Hepatocyte (in vitro differentiated cells): ENCODE results near the gene FADS6. TPM values are rescaled to one million over a fixed set of nuclear protein-coding genes. Genes with fewer than 3 reads are reported as not detected.
"Not testable (repeated sequence)": the region's sequence is repeated elsewhere in the genome, so short reads cannot be mapped to it uniquely, and the experiment has no call there.

Source experiments
- DNase-seq: peaks from one replicate; pipeline ENCODE4 v3.0.0-alpha.2; 2016; ENCODE audit warnings: low spot score
- H2AFZ ChIP-seq: fragments of 200-600 bp; sonication (generic); 2 replicates; pipeline ENCODE4 v1.6.0; 2016; ENCODE audit warnings: antibody characterized with exemption, mild to moderate bottlenecking
- H3K27ac ChIP-seq: fragments of 200-600 bp; sonication (generic); 2 replicates; pipeline ENCODE4 v1.5.1; 2016; ENCODE audit warnings: mild to moderate bottlenecking
- H3K27me3 ChIP-seq: fragments of 200-600 bp; sonication (generic); 2 replicates; pipeline ENCODE4 v1.6.1; 2016
- H3K36me3 ChIP-seq: fragments of 200-600 bp; sonication (generic); replicated peaks from 2 replicates; pipeline ENCODE4 v1.5.1; 2016; ENCODE audit warnings: low read depth; ENCODE audit not compliant: insufficient read depth
- H3K4me1 ChIP-seq: fragments of 200-600 bp; sonication (generic); 2 replicates; pipeline ENCODE4 v1.5.1; 2016; ENCODE audit warnings: mild to moderate bottlenecking, moderate library complexity; ENCODE audit not compliant: insufficient read depth
- H3K4me2 ChIP-seq: fragments of 200-600 bp; sonication (generic); 2 replicates; pipeline ENCODE4 v1.6.0; 2016
- H3K4me3 ChIP-seq: fragments of 200-600 bp; sonication (generic); 2 replicates; pipeline ENCODE4 v1.5.1; 2016; ENCODE audit warnings: mild to moderate bottlenecking
- H3K79me2 ChIP-seq: fragments of 200-600 bp; sonication (generic); 2 replicates; pipeline ENCODE4 v1.6.0; 2017; ENCODE audit warnings: mild to moderate bottlenecking
- H3K9me2 ChIP-seq: fragments of 200-600 bp; sonication (generic); replicated peaks from 2 replicates; pipeline ENCODE4 v1.6.0; 2017; ENCODE audit warnings: mild to moderate bottlenecking; ENCODE audit not compliant: insufficient read depth
- H3K9me3 ChIP-seq: fragments of 200-600 bp; sonication (generic); 2 replicates; pipeline ENCODE4 v1.5.1; 2016; ENCODE audit warnings: low read depth, mild to moderate bottlenecking
- H4K20me1 ChIP-seq: fragments of 200-600 bp; sonication (generic); 2 replicates; pipeline ENCODE4 v1.6.0; 2016; ENCODE audit warnings: mild to moderate bottlenecking; ENCODE audit not compliant: insufficient read depth, poor library complexity, severe bottlenecking
- EZH2 ChIP-seq: fragments of 200-600 bp; sonication (generic); IDR thresholded peaks from 2 replicates; pipeline ENCODE4 v1.6.1; 2016; ENCODE audit warnings: antibody characterized with exemption, mild to moderate bottlenecking, borderline replicate concordance
- EZH2phosphoT487 ChIP-seq: fragments of 200-600 bp; sonication (generic); IDR thresholded peaks from one replicate; pipeline ENCODE4 v1.6.1; 2018; ENCODE audit warnings: antibody characterized with exemption, mild to moderate bottlenecking, low read depth, moderate library complexity; ENCODE audit not compliant: unreplicated experiment, severe bottlenecking
- WGBS: methylation state at CpG from one replicate; pipeline ENCODE4 v1.1.6; 2016; ENCODE audit warnings: low lambda C conversion rate; ENCODE audit errors: missing lambda C conversion rate; 5-methylcytosine and 5-hydroxymethylcytosine counted together
- polyA plus RNA-seq: library from polyadenylated mRNA; unstranded; fragments of >200 nt; fragmentation: Nextera tagmentation; extraction: Ambion mirVana; gene quantifications from 2 replicates; pipeline ENCODE4 v1.2.1, GENCODE V29; 2016
- total RNA-seq: library from RNA; depleted of rRNA; stranded (reverse); fragments of >200 nt; gene quantifications from 2 replicates; pipeline ENCODE4 v1.2.3, GENCODE V29; 2014
- TF ChIP-seq, protein P1 (sequence below): fragments of 200-600 bp; sonication (generic); IDR thresholded peaks from 2 replicates; pipeline ENCODE4 v1.5.1; 2016; ENCODE audit warnings: antibody characterized with exemption, mild to moderate bottlenecking; ENCODE audit not compliant: poor library complexity

Gene FADS6
- total and polyA plus RNA-seq, 2 experiments from 2014 or later = 4.2 to 4.3 TPM

DNA sequence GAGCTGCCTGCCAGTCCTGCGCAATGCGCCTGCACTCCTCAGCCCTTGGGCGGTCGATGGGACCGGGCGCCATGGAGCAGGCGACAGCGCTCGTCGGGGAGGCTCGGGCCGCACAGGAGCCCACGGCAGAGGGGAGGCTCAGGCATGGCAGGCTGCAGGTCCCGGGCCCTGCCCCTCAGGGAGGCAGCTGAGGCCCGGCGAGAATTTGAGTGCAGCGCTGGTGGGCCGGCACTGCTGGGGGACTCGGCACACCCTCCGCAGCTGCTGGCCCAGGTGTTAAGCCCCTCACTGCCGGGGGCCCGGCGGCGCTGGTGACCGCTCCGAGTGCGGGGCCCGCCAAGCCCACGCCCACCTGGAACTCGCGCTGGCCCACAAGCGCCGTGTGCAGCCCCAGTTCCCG lies 13.6 kb upstream of the FADS6 start:
- no peak for TF ChIP-seq EZH2phosphoT487
- TF ChIP-seq, protein P1, sequence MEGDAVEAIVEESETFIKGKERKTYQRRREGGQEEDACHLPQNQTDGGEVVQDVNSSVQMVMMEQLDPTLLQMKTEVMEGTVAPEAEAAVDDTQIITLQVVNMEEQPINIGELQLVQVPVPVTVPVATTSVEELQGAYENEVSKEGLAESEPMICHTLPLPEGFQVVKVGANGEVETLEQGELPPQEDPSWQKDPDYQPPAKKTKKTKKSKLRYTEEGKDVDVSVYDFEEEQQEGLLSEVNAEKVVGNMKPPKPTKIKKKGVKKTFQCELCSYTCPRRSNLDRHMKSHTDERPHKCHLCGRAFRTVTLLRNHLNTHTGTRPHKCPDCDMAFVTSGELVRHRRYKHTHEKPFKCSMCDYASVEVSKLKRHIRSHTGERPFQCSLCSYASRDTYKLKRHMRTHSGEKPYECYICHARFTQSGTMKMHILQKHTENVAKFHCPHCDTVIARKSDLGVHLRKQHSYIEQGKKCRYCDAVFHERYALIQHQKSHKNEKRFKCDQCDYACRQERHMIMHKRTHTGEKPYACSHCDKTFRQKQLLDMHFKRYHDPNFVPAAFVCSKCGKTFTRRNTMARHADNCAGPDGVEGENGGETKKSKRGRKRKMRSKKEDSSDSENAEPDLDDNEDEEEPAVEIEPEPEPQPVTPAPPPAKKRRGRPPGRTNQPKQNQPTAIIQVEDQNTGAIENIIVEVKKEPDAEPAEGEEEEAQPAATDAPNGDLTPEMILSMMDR = no peak
- TF ChIP-seq EZH2 = no peak
- 97% methylated on average over 23 of the region's 34 CpGs for WGBS
- no peak overlapping the region for H3K4me2 ChIP-seq

DNA sequence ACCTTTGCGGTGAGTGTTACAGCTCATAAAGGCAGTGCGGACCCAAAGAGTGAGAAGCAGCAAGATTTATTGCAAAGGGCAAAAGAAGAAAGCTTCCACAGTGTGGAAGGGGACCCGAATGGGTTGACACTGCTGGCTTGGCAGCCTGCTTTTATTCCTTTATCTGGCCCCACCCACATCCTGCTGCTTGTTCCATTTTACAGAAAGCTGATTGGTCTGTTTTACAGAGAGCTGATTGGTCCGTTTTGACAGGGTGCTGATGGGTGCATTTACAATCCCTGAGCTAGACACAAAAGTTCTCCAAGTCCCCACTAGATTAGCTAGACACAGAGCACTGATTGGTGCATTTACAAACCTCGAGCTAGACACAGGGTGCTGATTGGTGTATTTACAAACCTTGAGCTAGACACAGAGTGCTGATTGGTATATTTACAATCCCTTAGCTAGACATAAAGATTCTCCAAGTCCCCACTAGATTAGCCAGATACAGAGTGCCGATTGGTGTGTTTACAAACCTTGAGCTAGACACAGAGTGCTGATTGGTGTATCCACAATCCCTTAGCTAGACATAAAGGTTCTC lies 12.9 kb upstream of the FADS6 start:
- H3K36me3 ChIP-seq, H3K27ac ChIP-seq, H4K20me1 ChIP-seq, H2AFZ ChIP-seq, H3K4me3 ChIP-seq, H3K79me2 ChIP-seq, DNase-seq, H3K9me2 ChIP-seq, H3K4me1 ChIP-seq, H3K27me3 ChIP-seq, H3K9me3 ChIP-seq, H3K4me2 ChIP-seq: not testable (repeated sequence)
- 84% methylated on average over 6 of the region's 6 CpGs for WGBS

More for the DNA sequence above, 13.6 kb upstream of the FADS6 start:
- no peaks in the 10 kb centered on the region for H3K9me2 ChIP-seq
- H3K27me3 ChIP-seq = no peaks in the 10 kb centered on the region
- peaks cover 13% of the 10 kb centered on the region for H3K4me1 ChIP-seq
- no peak for DNase-seq
- H3K27ac ChIP-seq = no peak overlapping the region
- H3K4me3 ChIP-seq = no peak overlapping the region
- H2AFZ ChIP-seq = no peak overlapping the region
- no peaks in the 10 kb centered on the region for H3K79me2 ChIP-seq
- H3K9me3 ChIP-seq = no peaks in the 10 kb centered on the region
- no peaks in the 10 kb centered on the region for H3K36me3 ChIP-seq
- no peaks in the 10 kb centered on the region for H4K20me1 ChIP-seq

DNA sequence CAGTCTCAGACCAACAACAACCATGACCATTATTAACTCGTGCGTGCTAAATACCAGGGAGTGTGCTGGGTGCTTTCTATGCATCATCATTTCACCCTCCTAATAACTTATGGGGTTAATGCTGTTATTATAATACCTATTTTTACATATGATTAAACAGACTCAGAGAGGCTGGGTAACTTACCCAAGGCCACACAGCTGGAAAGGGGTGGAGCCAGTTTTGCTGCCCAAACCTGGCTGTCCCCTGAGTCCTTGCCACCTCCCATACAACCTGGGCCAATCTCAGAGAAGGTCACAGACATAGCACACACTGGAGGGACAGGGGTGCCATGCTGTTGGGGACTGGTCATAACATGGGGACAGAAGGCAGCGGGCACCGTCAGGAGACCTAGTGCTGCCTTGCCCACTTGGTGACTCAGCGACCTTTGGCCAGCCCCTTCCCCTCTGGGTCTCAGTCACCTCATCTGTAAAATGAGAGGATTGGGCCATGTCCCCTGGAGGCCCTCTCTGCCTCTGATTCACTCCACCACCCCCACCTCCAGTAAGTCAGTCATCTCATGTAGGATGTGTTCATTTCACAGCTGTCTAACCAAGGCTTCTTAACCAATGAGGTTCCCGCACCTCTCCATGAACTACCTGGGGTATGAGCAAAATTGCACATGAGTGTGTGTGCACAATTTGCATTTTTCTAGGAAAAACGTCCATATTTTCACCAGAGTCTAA lies 11.4 kb upstream of the FADS6 start:
- Histone ChIP-seq H3K4me2 (no peak overlapping the region), H3K9me3 (no peaks in the 10 kb centered on the region), H2AFZ (no peak overlapping the region), H3K9me2 (no peaks in the 10 kb centered on the region), H3K4me1 (peaks cover 5% of the 10 kb centered on the region), H3K36me3 (no peaks in the 10 kb centered on the region), H3K27me3 (no peaks in the 10 kb centered on the region), H3K79me2 (no peaks in the 10 kb centered on the region), H3K27ac (no peak overlapping the region), H4K20me1 (no peaks in the 10 kb centered on the region), H3K4me3 (no peak overlapping the region)
- TF ChIP-seq EZH2 = no peak
- no peak for TF ChIP-seq EZH2phosphoT487
- TF ChIP-seq, protein P1 = no peak
- WGBS = 87% methylated on average over 7 of the region's 7 CpGs
- no peak for DNase-seq

DNA sequence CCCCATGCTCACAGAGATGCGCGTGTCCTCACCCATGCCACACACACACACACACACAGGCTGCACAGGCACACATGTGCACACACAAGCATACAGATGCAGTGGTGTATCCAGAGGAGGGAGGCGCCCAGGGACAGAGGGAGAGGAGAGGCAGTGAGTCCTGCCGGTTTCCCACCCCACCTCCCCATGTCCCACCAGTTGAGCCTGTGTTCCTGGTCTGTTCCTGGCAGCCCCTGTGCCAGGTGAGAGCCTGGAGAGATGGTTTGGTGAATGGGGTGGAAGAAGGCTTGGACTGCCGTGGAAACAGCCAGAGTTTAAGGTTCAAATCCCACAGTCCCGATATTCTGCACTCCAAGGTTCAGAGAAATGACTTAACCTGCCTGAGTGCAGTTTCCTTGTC lies 10.2 kb upstream of the FADS6 start:
- Histone ChIP-seq H3K4me2 (no peak overlapping the region), H2AFZ (no peak overlapping the region), H3K27me3 (no peaks in the 10 kb centered on the region), H3K79me2 (no peaks in the 10 kb centered on the region), H3K9me3 (no peaks in the 10 kb centered on the region), H3K27ac (no peak overlapping the region), H3K36me3 (no peaks in the 10 kb centered on the region), H3K4me3 (no peak overlapping the region), H3K4me1 (peaks cover 5% of the 10 kb centered on the region), H3K9me2 (no peaks in the 10 kb centered on the region), H4K20me1 (no peaks in the 10 kb centered on the region)
- 87% methylated on average over 6 of the region's 6 CpGs for WGBS
- DNase-seq = no peak
- TF ChIP-seq EZH2 (no peak), EZH2phosphoT487 (no peak)
- TF ChIP-seq, protein P1 = no peak
